GM18861 (cell line): ENCODE results near the gene RHOH.

Source experiments
- ATAC-seq: cut with Tn5 transposase; IDR thresholded peaks from one replicate; pipeline ENCODE4 v1.9.1; 2021; ENCODE audit not compliant: unreplicated experiment

RHOH gene

GRCh38 chr4:40187386-40187906 lies 9.4 kb upstream of the RHOH start:
- no peak for ATAC-seq

- no peak for ATAC-seq
Measured at GRCh38 chr4:40190019-40190418, 6.8 kb upstream of the RHOH start.

- no peak for ATAC-seq
Measured at GRCh38 chr4:40190465-40190864, 6.4 kb upstream of the RHOH start.

- no peak for ATAC-seq
Measured at GRCh38 chr4:40190880-40191815, 5.7 kb upstream of the RHOH start.

- ATAC-seq: peak; percentile 29
Measured at GRCh38 chr4:40192114-40193015, 4.5 kb upstream of the RHOH start.

GRCh38 chr4:40193016-40193571 lies 3.7 kb upstream of the RHOH start:
- ATAC-seq: peak; percentile 20

- ATAC-seq: no peak
Measured at GRCh38 chr4:40193578-40193977, 3.3 kb upstream of the RHOH start.

- ATAC-seq: no peak
Measured at GRCh38 chr4:40194602-40195161, 2.1 kb upstream of the RHOH start.

- no peak for ATAC-seq
Measured at GRCh38 chr4:40195182-40196177, 1.4 kb upstream of the RHOH start.

GRCh38 chr4:40196272-40196671 lies 559 bp upstream of the RHOH start:
- no peak for ATAC-seq

GRCh38 chr4:40197879-40198689 lies 1.3 kb downstream of the RHOH start:
- ATAC-seq: no peak

GRCh38 chr4:40199179-40199670 lies 2.4 kb downstream of the RHOH start:
- no peak for ATAC-seq

GRCh38 chr4:40199999-40200874 lies 3.4 kb downstream of the RHOH start:
- peak; percentile 48 for ATAC-seq

GRCh38 chr4:40200875-40201801 lies 4.3 kb downstream of the RHOH start:
- ATAC-seq: peak; percentile 24

GRCh38 chr4:40201898-40202297 lies 5.1 kb downstream of the RHOH start:
- ATAC-seq: no peak

GRCh38 chr4:40202474-40202873 lies 5.6 kb downstream of the RHOH start:
- no peak for ATAC-seq
